DND-41 (cell line): ENCODE results near the gene CASQ2.

Experiments used
- ATAC-seq: fragments of 200-7000 bp; cut with Tn5 transposase; 3 replicates; pipeline ENCODE4 v1.9.1; 2021; ENCODE audit warnings: low read depth; ENCODE audit not compliant: insufficient read depth
- DNase-seq: peaks from one replicate; pipeline ENCODE4 v3.0.0-alpha.2; 2020
- H2AFZ ChIP-seq: 2 replicates; pipeline ENCODE4 v1.6.0; 2012; ENCODE audit warnings: low read depth, low read length
- H3K27ac ChIP-seq: 2 replicates; pipeline ENCODE4 v1.5.1; 2012; ENCODE audit warnings: low read length, inconsistent platforms
- H3K27me3 ChIP-seq: fragments of 200-600 bp; sonication (generic); 2 replicates; pipeline ENCODE4 v1.6.0; 2012; ENCODE audit warnings: low read length, mild to moderate bottlenecking, inconsistent platforms; ENCODE audit not compliant: insufficient read depth, poor library complexity
- H3K36me3 ChIP-seq: 2 replicates; pipeline ENCODE4 v1.5.1; 2012; ENCODE audit warnings: low read length, inconsistent platforms; ENCODE audit not compliant: insufficient read depth
- H3K4me1 ChIP-seq: 2 replicates; pipeline ENCODE4 v1.5.1; 2012; ENCODE audit warnings: mild to moderate bottlenecking, low read length; ENCODE audit not compliant: insufficient read depth
- H3K4me2 ChIP-seq: 2 replicates; pipeline ENCODE4 v1.6.0; 2012; ENCODE audit warnings: mild to moderate bottlenecking, moderate library complexity, low read length, inconsistent platforms; ENCODE audit not compliant: insufficient read depth
- H3K4me3 ChIP-seq, 2 experiments: fragments of 200-600 bp in 1 of 2; shearing (Covaris generic) in 1 of 2; 2 replicates each; pipeline ENCODE4 v1.5.1; 2012 to 2016; ENCODE audit warnings: inconsistent platforms in 2 of 2, low read length in 2 of 2, mild to moderate bottlenecking in 2 of 2, low read depth in 1 of 2, moderate library complexity in 1 of 2
- H3K79me2 ChIP-seq: 2 replicates; pipeline ENCODE4 v1.6.0; 2012; ENCODE audit warnings: low read length, inconsistent platforms; ENCODE audit not compliant: insufficient read depth
- H3K9ac ChIP-seq: 2 replicates; pipeline ENCODE4 v1.6.0; 2012; ENCODE audit warnings: low read depth, mild to moderate bottlenecking, inconsistent platforms, low read length, moderate library complexity
- H3K9me3 ChIP-seq: 2 replicates; pipeline ENCODE4 v1.5.1; 2012; ENCODE audit warnings: low read length, moderate library complexity, mild to moderate bottlenecking, inconsistent platforms; ENCODE audit not compliant: insufficient read depth, severe bottlenecking
- H4K20me1 ChIP-seq: 2 replicates; pipeline ENCODE4 v1.6.0; 2012; ENCODE audit warnings: low read length; ENCODE audit not compliant: insufficient read depth
- CTCF ChIP-seq: IDR thresholded peaks from 2 replicates; pipeline ENCODE4 v1.5.1; 2012; ENCODE audit warnings: borderline replicate concordance, low read length, moderate library complexity, mild to moderate bottlenecking; ENCODE audit not compliant: poor library complexity, severe bottlenecking; ENCODE audit errors: extremely low read depth
- EZH2 ChIP-seq: IDR thresholded peaks from 3 replicates; pipeline ENCODE4 v1.6.1; 2012; ENCODE audit warnings: borderline replicate concordance, low read depth, mild to moderate bottlenecking, moderate library complexity, low read length, inconsistent platforms; ENCODE audit not compliant: severe bottlenecking

CASQ2 gene

GRCh38 chr1:115671176-115671934 is 97.2 kb downstream of the CASQ2 start:
- H3K9me3 ChIP-seq: no peaks in the 10 kb centered on the region
- peak; percentile 53 for ATAC-seq
- peak overlapping the region; percentile 53 for H3K9ac ChIP-seq
- peak overlapping the region; percentile 97 for H3K27ac ChIP-seq
- H4K20me1 ChIP-seq: 0 out of 2 replicates have a peak, but pooled peaks cover 8% of the 10 kb centered on the region
- no peaks in the 10 kb centered on the region for H3K27me3 ChIP-seq
- H3K79me2 ChIP-seq: peaks cover 35% of the 10 kb centered on the region
- peaks cover 30% of the 10 kb centered on the region for H3K36me3 ChIP-seq
- H2AFZ ChIP-seq: 0 out of 2 replicates have a peak overlapping the region, but pooled peaks have one; percentile 6
- DNase-seq: peak; percentile 36
- peaks cover 62% of the 10 kb centered on the region for H3K4me1 ChIP-seq
- TF ChIP-seq CTCF: peak; percentile 8
- TF ChIP-seq EZH2: no peak
- H3K4me3 ChIP-seq: peak overlapping the region in 1 of 2 experiments; percentile 43; a peak in 2 of 4 replicates
- H3K4me2 ChIP-seq: peak overlapping the region; percentile 57

- DNase-seq: peak; percentile 86
- peak overlapping the region in 1 of 2 experiments; percentile 43; a peak in 2 of 4 replicates for H3K4me3 ChIP-seq
- 0 out of 2 replicates have a peak, but pooled peaks cover 8% of the 10 kb centered on the region for H4K20me1 ChIP-seq
- peaks cover 36% of the 10 kb centered on the region for H3K79me2 ChIP-seq
- no peaks in the 10 kb centered on the region for H3K9me3 ChIP-seq
- TF ChIP-seq EZH2 (no peak), CTCF (no peak)
- H3K36me3 ChIP-seq: peaks cover 37% of the 10 kb centered on the region
- H3K4me2 ChIP-seq: peak overlapping the region; percentile 57
- H2AFZ ChIP-seq: peak overlapping the region; percentile 15; the same call in 1 of the 2 replicates
- peak overlapping the region; percentile 97 for H3K27ac ChIP-seq
- peaks cover 66% of the 10 kb centered on the region for H3K4me1 ChIP-seq
- peak overlapping the region; percentile 53 for H3K9ac ChIP-seq
- ATAC-seq: peak; percentile 90
- no peaks in the 10 kb centered on the region for H3K27me3 ChIP-seq
These were observed 97.9 kb downstream of the CASQ2 start for GRCh38 chr1:115670476-115671175.

- Histone ChIP-seq H4K20me1 (0 out of 2 replicates have a peak, but pooled peaks cover 8% of the 10 kb centered on the region), H3K4me3 (no peak overlapping the region), H3K79me2 (peaks cover 37% of the 10 kb centered on the region), H3K9me3 (no peaks in the 10 kb centered on the region), H3K9ac (peak overlapping the region; percentile 53; the same call in 1 of the 2 replicates), H3K36me3 (peaks cover 45% of the 10 kb centered on the region), H3K27me3 (no peaks in the 10 kb centered on the region), H2AFZ (no peak overlapping the region), H3K4me2 (0 out of 2 replicates have a peak overlapping the region, but pooled peaks have one; percentile 57), H3K27ac (peak overlapping the region; percentile 97), H3K4me1 (peaks cover 71% of the 10 kb centered on the region)
- no peak for DNase-seq
- TF ChIP-seq CTCF (no peak), EZH2 (no peak)
- no peak for ATAC-seq
These were observed 98.6 kb downstream of the CASQ2 start for GRCh38 chr1:115669886-115670285.
